A673 (cell line): ENCODE data around the gene MUC20. TPM values are rescaled to one million over a fixed set of nuclear protein-coding genes. Genes with fewer than 3 reads are reported as not detected.

ENCODE experiments used
- BruUV-seq: library from RNA; stranded (reverse); fragments of 400-500 nt; replicated peaks from 2 replicates; lab custom pipeline; 2021; lab: Mats Ljungman, UMichigan
- CTCF ChIA-PET: fragments of 300-600 bp; sonication (Branson Sonifier 250); formaldehyde crosslinking; loops from one replicate; lab custom pipeline; 2022; ENCODE audit warnings: antibody characterized with exemption; lab: Charles Lee
- POLR2A ChIA-PET: fragments of 300-600 bp; sonication (Branson Sonifier 250); formaldehyde crosslinking; loops from one replicate; lab custom pipeline; 2022; ENCODE audit warnings: antibody characterized with exemption; ENCODE audit not compliant: low non-redundant PET; lab: Charles Lee
- DNase-seq: peaks from one replicate; pipeline ENCODE4 v3.0.0-alpha.2; 2015; ENCODE audit warnings: low spot score
- H3K27ac ChIP-seq: fragments of 200-600 bp; sonication (generic); 2 replicates; pipeline ENCODE4 v1.5.1; 2016; ENCODE audit warnings: mixed run types, low read depth, mild to moderate bottlenecking, mixed read lengths, antibody characterized with exemption, low read length; ENCODE audit not compliant: poor library complexity, severe bottlenecking
- H3K27me3 ChIP-seq: fragments of 200-600 bp; sonication (generic); replicated peaks from 2 replicates; pipeline ENCODE4 v1.6.1; 2017; ENCODE audit warnings: mixed run types, low read depth, mild to moderate bottlenecking, mixed read lengths, antibody characterized with exemption, low read length; ENCODE audit not compliant: insufficient read depth, poor library complexity
- H3K36me3 ChIP-seq: fragments of 200-600 bp; sonication (generic); 2 replicates; pipeline ENCODE4 v1.6.1; 2016; ENCODE audit warnings: mixed run types, mild to moderate bottlenecking, mixed read lengths, antibody characterized with exemption, low read length; ENCODE audit not compliant: insufficient read depth, poor library complexity, severe bottlenecking
- H3K4me1 ChIP-seq: fragments of 200-600 bp; sonication (generic); 2 replicates; pipeline ENCODE4 v1.6.1; 2017; ENCODE audit warnings: mixed run types, mild to moderate bottlenecking, mixed read lengths, antibody characterized with exemption, low read length; ENCODE audit not compliant: insufficient read depth, poor library complexity, severe bottlenecking
- H3K4me3 ChIP-seq: fragments of 200-600 bp; sonication (generic); 2 replicates; pipeline ENCODE4 v1.5.1; 2016; ENCODE audit warnings: low read depth, mixed run types, mild to moderate bottlenecking, mixed read lengths, low read length; ENCODE audit not compliant: poor library complexity, severe bottlenecking
- H3K9me3 ChIP-seq: fragments of 200-600 bp; sonication (generic); 2 replicates; pipeline ENCODE4 v1.6.1; 2016; ENCODE audit warnings: mixed run types, low read depth, mild to moderate bottlenecking, mixed read lengths, antibody characterized with exemption, low read length; ENCODE audit not compliant: poor library complexity, severe bottlenecking
- EZH2 ChIP-seq: fragments of 200-600 bp; sonication (generic); IDR thresholded peaks from 2 replicates; pipeline ENCODE4 v1.6.1; 2017; ENCODE audit warnings: borderline replicate concordance, low read depth, mild to moderate bottlenecking, mixed read lengths, antibody characterized with exemption, low read length; ENCODE audit not compliant: poor library complexity, severe bottlenecking
- intact Hi-C: fragments of 100-400 bp; cut with micrococcal nuclease; formaldehyde crosslinking; loops from one replicate; pipeline ENCODE4 v1.10.0; 2022; ENCODE audit not compliant: unreplicated experiment
- total RNA-seq: library from RNA; stranded (reverse); gene quantifications from 2 replicates; pipeline ENCODE4 v1.2.3, GENCODE V29; 2021
- TF ChIP-seq, protein P1 (sequence below): fragments of 300-800, 200-600 bp; sonication (generic); conservative IDR thresholded peaks from 2 replicates; pipeline ENCODE4 v1.5.1; 2017; ENCODE audit warnings: low read depth, mild to moderate bottlenecking, antibody characterized with exemption, low read length, moderate library complexity, mixed read lengths

MUC20 gene
- total RNA-seq, 1 experiment from 2014 or later = 1.1 TPM

DNA sequence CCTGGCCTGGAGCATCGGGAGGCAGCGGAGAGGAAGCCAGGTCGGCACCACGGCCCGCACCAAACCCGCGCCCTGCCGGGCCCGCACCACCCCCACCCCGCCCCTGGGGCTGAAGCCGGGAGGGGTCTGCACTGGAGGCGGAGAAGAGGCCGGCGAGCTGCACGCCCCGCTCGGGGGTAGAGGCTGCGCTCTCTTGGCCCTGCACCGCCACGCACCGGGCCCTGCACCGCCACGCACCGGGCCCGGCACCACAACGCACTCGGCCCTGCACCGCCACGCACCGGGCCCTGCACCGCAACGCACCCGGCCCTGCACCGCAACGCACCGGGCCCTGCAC is 41.4 kb downstream of the MUC20 start:
- no peak overlapping the region for H3K4me3 ChIP-seq
- ChIA-PET CTCF (no interaction called here), POLR2A (no interaction called here)
- H3K27me3 ChIP-seq = peaks cover 64% of the 10 kb centered on the region
- no peaks in the 10 kb centered on the region for H3K9me3 ChIP-seq
- BruUV-seq = no TSS peak
- DNase-seq = no peak
- TF ChIP-seq, protein P1, sequence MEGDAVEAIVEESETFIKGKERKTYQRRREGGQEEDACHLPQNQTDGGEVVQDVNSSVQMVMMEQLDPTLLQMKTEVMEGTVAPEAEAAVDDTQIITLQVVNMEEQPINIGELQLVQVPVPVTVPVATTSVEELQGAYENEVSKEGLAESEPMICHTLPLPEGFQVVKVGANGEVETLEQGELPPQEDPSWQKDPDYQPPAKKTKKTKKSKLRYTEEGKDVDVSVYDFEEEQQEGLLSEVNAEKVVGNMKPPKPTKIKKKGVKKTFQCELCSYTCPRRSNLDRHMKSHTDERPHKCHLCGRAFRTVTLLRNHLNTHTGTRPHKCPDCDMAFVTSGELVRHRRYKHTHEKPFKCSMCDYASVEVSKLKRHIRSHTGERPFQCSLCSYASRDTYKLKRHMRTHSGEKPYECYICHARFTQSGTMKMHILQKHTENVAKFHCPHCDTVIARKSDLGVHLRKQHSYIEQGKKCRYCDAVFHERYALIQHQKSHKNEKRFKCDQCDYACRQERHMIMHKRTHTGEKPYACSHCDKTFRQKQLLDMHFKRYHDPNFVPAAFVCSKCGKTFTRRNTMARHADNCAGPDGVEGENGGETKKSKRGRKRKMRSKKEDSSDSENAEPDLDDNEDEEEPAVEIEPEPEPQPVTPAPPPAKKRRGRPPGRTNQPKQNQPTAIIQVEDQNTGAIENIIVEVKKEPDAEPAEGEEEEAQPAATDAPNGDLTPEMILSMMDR = no peak
- no peak for TF ChIP-seq EZH2
- intact Hi-C loops = no loop called here
- H3K36me3 ChIP-seq = no peaks in the 10 kb centered on the region
- H3K27ac ChIP-seq = no peak overlapping the region
- no peaks in the 10 kb centered on the region for H3K4me1 ChIP-seq

DNA sequence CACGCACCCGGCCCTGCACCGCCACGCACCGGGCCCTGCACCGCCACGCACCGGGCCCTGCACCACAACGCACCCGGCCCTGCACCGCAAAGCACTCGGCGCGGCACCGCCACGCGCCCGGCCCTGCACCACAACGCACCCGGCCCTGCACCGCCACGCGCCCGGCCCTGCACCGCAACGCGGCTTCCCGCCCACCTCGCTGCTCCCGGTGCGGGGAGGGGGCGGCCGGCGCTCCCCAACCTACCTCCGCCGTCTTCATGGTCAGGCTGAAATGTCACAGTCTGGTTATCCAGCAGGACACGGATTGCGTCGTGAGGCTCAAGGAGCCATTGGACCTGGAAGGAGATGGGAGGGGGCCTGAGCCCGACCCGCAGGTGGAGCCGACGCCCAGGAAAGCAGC is 41.8 kb downstream of the MUC20 start:
- TF ChIP-seq, protein P1 = no peak
- no peak for TF ChIP-seq EZH2
- ChIA-PET POLR2A (no interaction called here), CTCF (no interaction called here)
- no peak overlapping the region for H3K27ac ChIP-seq
- H3K4me1 ChIP-seq = no peaks in the 10 kb centered on the region
- H3K4me3 ChIP-seq = no peak overlapping the region
- peaks cover 60% of the 10 kb centered on the region for H3K27me3 ChIP-seq
- intact Hi-C loops = no loop called here
- no peak for DNase-seq
- no TSS peak for BruUV-seq
- H3K9me3 ChIP-seq = no peaks in the 10 kb centered on the region
- H3K36me3 ChIP-seq = no peaks in the 10 kb centered on the region

DNA sequence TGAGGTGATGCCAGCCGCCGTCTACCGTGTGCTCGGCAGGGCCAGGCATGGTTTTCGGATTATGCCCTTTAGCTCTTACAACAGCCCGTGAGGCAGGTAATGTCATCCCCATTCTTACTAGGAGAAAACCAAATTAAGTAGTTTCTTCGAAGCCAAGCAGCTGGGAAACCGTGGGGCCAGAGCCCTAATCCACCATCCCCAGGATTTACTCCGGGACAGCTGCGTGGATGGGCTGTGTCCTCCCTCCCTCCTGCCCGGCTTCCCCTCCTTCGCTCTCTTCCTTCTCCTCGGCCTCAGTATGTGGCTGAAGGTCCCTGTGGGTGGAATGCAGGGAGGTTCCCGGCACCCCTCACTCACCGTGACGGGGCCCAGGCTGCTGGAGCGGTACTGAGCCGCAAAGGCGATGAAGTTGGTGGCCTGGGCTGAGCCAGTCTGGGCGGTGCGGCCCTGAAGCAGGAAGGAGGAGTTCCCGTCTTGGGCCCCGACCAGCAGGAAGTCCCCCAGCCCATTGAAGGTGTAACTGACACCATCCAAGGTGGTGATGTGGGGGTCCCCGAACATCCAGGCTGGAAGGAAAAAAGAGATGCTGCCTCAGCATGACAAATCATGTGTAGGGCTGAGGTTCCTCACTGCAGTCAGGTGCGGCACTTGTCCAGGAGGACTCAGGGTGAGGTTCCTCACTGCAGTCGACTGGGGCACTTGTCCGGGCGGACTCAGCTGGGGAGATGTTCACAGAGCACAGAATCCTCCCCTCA is 42.5 kb downstream of the MUC20 start:
- ChIA-PET POLR2A (no interaction called here), CTCF (no interaction called here)
- Histone ChIP-seq H3K9me3 (no peaks in the 10 kb centered on the region), H3K36me3 (no peaks in the 10 kb centered on the region), H3K27ac (no peak overlapping the region), H3K27me3 (peaks cover 54% of the 10 kb centered on the region), H3K4me3 (no peak overlapping the region), H3K4me1 (no peaks in the 10 kb centered on the region)
- TF ChIP-seq, protein P1 = no peak
- TF ChIP-seq EZH2 = no peak
- no peak for DNase-seq
- intact Hi-C loops = no loop called here
- no TSS peak for BruUV-seq
